HG03159 (cell line): ENCODE data around the gene GBGT1.
A peak's percentile ranks its signal among the peaks of the same experiment; 100 is the strongest.

Experiments
- ATAC-seq: cut with Tn5 transposase; IDR thresholded peaks from one replicate; pipeline ENCODE4 v1.9.1; 2021; ENCODE audit warnings: mild to moderate bottlenecking, moderate library complexity; ENCODE audit not compliant: unreplicated experiment

The GBGT1 gene

GRCh38 chr9:133144904-133145851 lies 18.5 kb downstream of the GBGT1 start:
- no peak for ATAC-seq

- peak; percentile 45 for ATAC-seq
Measured at GRCh38 chr9:133144142-133144903, 19.4 kb downstream of the GBGT1 start.

- ATAC-seq: no peak
Measured at GRCh38 chr9:133143639-133144141, 20.0 kb downstream of the GBGT1 start.

- ATAC-seq: no peak
Measured at GRCh38 chr9:133142684-133143622, 20.8 kb downstream of the GBGT1 start.

GRCh38 chr9:133141833-133142595 lies 21.7 kb downstream of the GBGT1 start:
- no peak for ATAC-seq

GRCh38 chr9:133140606-133141005 lies 23.1 kb downstream of the GBGT1 start:
- ATAC-seq: no peak

GRCh38 chr9:133140174-133140505 lies 23.6 kb downstream of the GBGT1 start:
- ATAC-seq: no peak

- no peak for ATAC-seq
Measured at GRCh38 chr9:133139246-133140173, 24.2 kb downstream of the GBGT1 start.

- no peak for ATAC-seq
Measured at GRCh38 chr9:133137451-133138231, 26.1 kb downstream of the GBGT1 start.

- ATAC-seq: no peak
Measured at GRCh38 chr9:133135146-133135745, 28.5 kb downstream of the GBGT1 start.

GRCh38 chr9:133134388-133135145 lies 29.1 kb downstream of the GBGT1 start:
- ATAC-seq: no peak

GRCh38 chr9:133133681-133134387 lies 29.9 kb downstream of the GBGT1 start:
- ATAC-seq: peak; percentile 91

GRCh38 chr9:133132174-133132573 lies 31.5 kb downstream of the GBGT1 start:
- ATAC-seq: no peak

- ATAC-seq: no peak
Measured at GRCh38 chr9:133131506-133131905, 32.2 kb downstream of the GBGT1 start.

GRCh38 chr9:133130685-133131244 lies 32.9 kb downstream of the GBGT1 start:
- ATAC-seq: no peak
